ENCODE results near the gene SLC6A11. TPM values are rescaled to one million over a fixed set of nuclear protein-coding genes. Genes with fewer than 3 reads are reported as not detected.

Gene SLC6A11
- total and polyA plus RNA-seq, 4 donors: 0.02 to 0.09 TPM; not detected in 2

DNA sequence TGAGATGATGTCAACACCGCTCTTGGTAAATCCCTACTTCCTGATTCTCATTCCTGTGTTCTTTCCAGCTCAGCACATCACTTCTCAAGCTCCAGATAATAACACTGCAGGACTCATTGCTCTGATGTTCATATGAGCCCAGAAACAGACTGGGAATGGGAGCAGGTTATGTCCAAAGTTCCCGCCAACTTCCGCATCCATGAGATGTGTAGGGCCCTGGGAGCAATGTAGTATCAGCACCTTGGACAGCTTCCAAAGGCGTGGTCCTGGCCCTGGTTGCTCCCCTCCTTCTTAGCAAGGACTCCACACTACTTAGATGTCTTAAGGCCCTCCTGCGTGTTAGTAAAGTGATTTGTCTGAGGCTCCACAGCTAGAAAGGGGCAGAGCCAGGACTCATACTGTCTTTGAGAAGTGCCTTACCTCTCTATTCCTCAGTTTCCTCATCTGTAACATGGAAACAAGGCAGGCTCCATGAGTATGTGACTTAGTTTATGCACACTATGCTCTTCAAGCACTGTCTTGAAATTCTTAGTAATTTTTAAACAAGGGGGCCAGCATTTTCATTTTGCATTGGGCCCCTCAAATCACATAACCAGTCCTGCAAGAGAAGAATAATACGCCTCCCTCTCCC is 148.6 kb downstream of the SLC6A11 start:
- Histone ChIP-seq H3K36me3 (ENCODE audit: control insufficient read depth in 4 of 4, insufficient read depth in 4 of 4, low read length in 4 of 4) (no peaks in the 10 kb centered on the region), H3K9ac (ENCODE audit: insufficient read depth in 1 of 2, low read length in 2 of 2) (no peak overlapping the region), H3K27me3 (ENCODE audit: control insufficient read depth in 3 of 3, insufficient read depth in 3 of 3, low read length in 2 of 3) (peaks cover 0 to 14% (median 0%) of the 10 kb centered on the region in 3 donors), H3K27ac (ENCODE audit: low read depth in 1 of 2, low read length in 1 of 2) (no peak overlapping the region), H3K4me3 (no peak overlapping the region), H3K9me3 (ENCODE audit: control insufficient read depth in 4 of 4, insufficient read depth in 3 of 4, low read length in 3 of 4) (no peaks in the 10 kb centered on the region), H3K4me1 (ENCODE audit: control insufficient read depth in 5 of 5, insufficient read depth in 5 of 5, low read length in 5 of 5) (no peaks in the 10 kb centered on the region)
- 53 to 66% methylated on average over 6 of the region's 6 CpGs for WGBS, 2 donors
- no peak for TF ChIP-seq CTCF (IDR thresholded peaks at IDR 0.05; ENCODE audit: control extremely low read depth, extremely low read depth)
- DNase-seq (peak; percentile 39 to 61 (median 50)), ATAC-seq (ENCODE audit: insufficient read depth, low FRiP score) (no peak)

GRCh38 chr3:10968401-10968800 is 152.4 kb downstream of the SLC6A11 start:
- Histone ChIP-seq H3K9ac (ENCODE audit: insufficient read depth in 1 of 2, low read length in 2 of 2) (no peak overlapping the region), H3K27me3 (ENCODE audit: control insufficient read depth in 3 of 3, insufficient read depth in 3 of 3, low read length in 2 of 3) (peaks cover 0 to 25% (median 4%) of the 10 kb centered on the region in 3 donors), H3K4me3 (no peak overlapping the region), H3K4me1 (ENCODE audit: control insufficient read depth in 5 of 5, insufficient read depth in 5 of 5, low read length in 5 of 5) (no peaks in the 10 kb centered on the region), H3K27ac (ENCODE audit: low read depth in 1 of 2, low read length in 1 of 2) (no peak overlapping the region), H3K36me3 (ENCODE audit: control insufficient read depth in 4 of 4, insufficient read depth in 4 of 4, low read length in 4 of 4) (no peaks in the 10 kb centered on the region), H3K9me3 (ENCODE audit: control insufficient read depth in 4 of 4, insufficient read depth in 3 of 4, low read length in 3 of 4) (no peaks in the 10 kb centered on the region)
- ATAC-seq (ENCODE audit: insufficient read depth, low FRiP score): no peak
- peak; percentile 34 to 64 (median 41) for DNase-seq
- WGBS, 2 donors: 42 to 53% methylated on average over 4 of the region's 4 CpGs
- TF ChIP-seq CTCF (IDR thresholded peaks at IDR 0.05; ENCODE audit: control extremely low read depth, extremely low read depth): no peak

- Histone ChIP-seq H3K27ac (ENCODE audit: low read depth in 1 of 2, low read length in 1 of 2) (no peak overlapping the region), H3K9me3 (ENCODE audit: control insufficient read depth in 4 of 4, insufficient read depth in 3 of 4, low read length in 3 of 4) (no peaks in the 10 kb centered on the region), H3K4me3 (no peak overlapping the region), H3K9ac (ENCODE audit: insufficient read depth in 1 of 2, low read length in 2 of 2) (no peak overlapping the region), H3K4me1 (ENCODE audit: control insufficient read depth in 5 of 5, insufficient read depth in 5 of 5, low read length in 5 of 5) (no peaks in the 10 kb centered on the region), H3K36me3 (ENCODE audit: control insufficient read depth in 4 of 4, insufficient read depth in 4 of 4, low read length in 4 of 4) (no peaks in the 10 kb centered on the region), H3K27me3 (ENCODE audit: control insufficient read depth in 3 of 3, insufficient read depth in 3 of 3, low read length in 2 of 3) (peaks cover 0 to 30% (median 4%) of the 10 kb centered on the region in 3 donors)
- no peak for DNase-seq
- TF ChIP-seq CTCF (IDR thresholded peaks at IDR 0.05; ENCODE audit: control extremely low read depth, extremely low read depth): no peak
- ATAC-seq (ENCODE audit: insufficient read depth, low FRiP score): no peak
- WGBS, 2 donors: 83 to 88% methylated on average over 5 of the region's 5 CpGs
Observed at GRCh38 chr3:10970306-10970960, 154.4 kb downstream of the SLC6A11 start.

All from lung (tissue), 12 donors.